Suprapubic skin (tissue), 4 donors: ENCODE measurements around the gene PIN1. TPM values are rescaled to one million over a fixed set of nuclear protein-coding genes. Genes with fewer than 3 reads are reported as not detected.
"Not testable (repeated sequence)": the region's sequence is repeated elsewhere in the genome, so short reads cannot be mapped to it uniquely, and the experiment has no call there.

ENCODE experiments used
- DNase-seq, 2 donors: peaks; one replicate each; pipeline ENCODE4 v3.0.0-alpha.2; 2019; ENCODE audit warnings: low spot score in 2 of 2
- H3K27ac ChIP-seq: fragments of 200-600 bp; sonication (generic); one replicate; pipeline ENCODE4 v1.5.1; 2019
- H3K27me3 ChIP-seq: fragments of 200-600 bp; sonication (generic); one replicate; pipeline ENCODE4 v1.5.1; 2019
- H3K36me3 ChIP-seq: fragments of 200-600 bp; sonication (generic); one replicate; pipeline ENCODE4 v1.5.1; 2019
- H3K4me1 ChIP-seq: fragments of 200-600 bp; sonication (generic); one replicate; pipeline ENCODE4 v1.5.1; 2019
- H3K4me3 ChIP-seq: fragments of 200-600 bp; sonication (generic); one replicate; pipeline ENCODE4 v1.5.1; 2019; ENCODE audit warnings: mild to moderate bottlenecking
- H3K9me3 ChIP-seq: fragments of 200-600 bp; sonication (generic); one replicate; pipeline ENCODE4 v1.5.1; 2019
- EP300 ChIP-seq: sonication (generic); formaldehyde crosslinking; IDR thresholded peaks from one replicate; pipeline ENCODE4 v1.6.1; 2017; ENCODE audit warnings: antibody characterized with exemption
- POLR2A ChIP-seq, 2 donors: fragments of 450-650 bp; IDR thresholded peaks; one replicate each; pipeline ENCODE4 v1.6.1; 2017; ENCODE audit warnings: antibody characterized with exemption in 2 of 2, mild to moderate bottlenecking in 2 of 2, moderate library complexity in 2 of 2
- POLR2AphosphoS5 ChIP-seq, 3 donors: sonication (generic); formaldehyde crosslinking; IDR thresholded peaks; one replicate each; pipeline ENCODE4 v1.6.1; 2017; ENCODE audit warnings: antibody characterized with exemption in 3 of 3
- WGBS: methylation state at CpG from one replicate; pipeline ENCODE4 v1.1.5; 2018; 5-methylcytosine and 5-hydroxymethylcytosine counted together
- total RNA-seq, 4 donors: library from RNA; depleted of rRNA; stranded (reverse); fragments of >200 nt; gene quantifications; one replicate each; pipeline ENCODE4 v1.1.0, GENCODE V29; 2016
- TF ChIP-seq, protein P1 (sequence below), 2 donors: fragments of 200-600 bp in 1 of 2; fragments of 450-650 bp in 1 of 2; sonication (generic) in 1 of 2; IDR thresholded peaks; one replicate each; pipeline ENCODE4 v1.5.1; 2016 to 2019; ENCODE audit warnings: antibody characterized with exemption in 2 of 2, mild to moderate bottlenecking in 1 of 2, moderate library complexity in 1 of 2

The PIN1 gene
- 10 to 100 TPM; 60.5 to 75.9 (median 65.8) TPM for total RNA-seq

DNA sequence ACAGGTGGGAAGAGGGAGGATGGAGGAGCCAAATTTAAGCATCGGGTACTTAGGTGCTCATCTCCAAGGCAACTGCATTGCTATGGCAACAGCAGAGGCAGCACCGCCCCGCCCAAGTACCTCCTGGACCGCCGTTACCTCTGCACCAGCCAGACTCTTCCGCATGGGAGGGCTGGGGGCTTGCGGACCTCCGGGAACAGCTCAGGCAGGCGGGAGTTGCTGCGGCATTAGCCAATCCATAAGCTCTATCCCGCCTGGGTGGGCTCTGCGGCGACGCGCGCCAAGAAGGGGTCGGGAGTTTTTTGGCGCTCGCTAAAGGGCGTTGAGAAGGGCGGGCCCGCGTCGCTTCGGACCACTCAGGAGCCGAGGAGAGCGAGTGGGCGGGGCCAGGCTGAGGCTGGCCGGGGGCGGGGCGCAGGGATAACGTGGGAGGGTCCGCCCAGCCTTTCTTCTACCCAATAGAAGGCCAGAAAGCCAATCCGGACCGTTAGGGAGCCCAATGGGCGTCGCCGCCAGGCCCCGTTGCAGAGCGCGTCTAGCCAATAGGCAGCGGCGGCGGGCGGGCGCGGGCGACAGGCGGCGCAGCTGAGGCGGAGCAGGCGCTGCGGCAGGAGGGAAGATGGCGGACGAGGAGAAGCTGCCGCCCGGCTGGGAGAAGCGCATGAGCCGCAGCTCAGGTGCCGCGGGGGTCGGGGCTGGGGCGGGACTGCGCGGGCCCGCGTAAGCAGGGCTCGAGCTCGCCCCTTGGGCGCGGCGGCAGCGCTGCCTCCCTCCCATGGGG lies at the start of gene PIN1:
PIN1 (plus strand) TSS at position 593 of the 781 bp plus-strand sequence; CDS start at position 620, 27 bp downstream.
- Histone ChIP-seq H3K4me1 (peaks cover 18% of the 10 kb centered on the region), H3K9me3 (no peaks in the 10 kb centered on the region), H3K27me3 (no peaks in the 10 kb centered on the region), H3K4me3 (peak within 1 kb of the TSS; percentile 87), H3K36me3 (peaks cover 24% of the 10 kb centered on the region), H3K27ac (peak within 1 kb of the TSS; percentile 46)
- WGBS: 2% methylated on average over 9 of the region's 73 CpGs
- TF ChIP-seq, protein P1, sequence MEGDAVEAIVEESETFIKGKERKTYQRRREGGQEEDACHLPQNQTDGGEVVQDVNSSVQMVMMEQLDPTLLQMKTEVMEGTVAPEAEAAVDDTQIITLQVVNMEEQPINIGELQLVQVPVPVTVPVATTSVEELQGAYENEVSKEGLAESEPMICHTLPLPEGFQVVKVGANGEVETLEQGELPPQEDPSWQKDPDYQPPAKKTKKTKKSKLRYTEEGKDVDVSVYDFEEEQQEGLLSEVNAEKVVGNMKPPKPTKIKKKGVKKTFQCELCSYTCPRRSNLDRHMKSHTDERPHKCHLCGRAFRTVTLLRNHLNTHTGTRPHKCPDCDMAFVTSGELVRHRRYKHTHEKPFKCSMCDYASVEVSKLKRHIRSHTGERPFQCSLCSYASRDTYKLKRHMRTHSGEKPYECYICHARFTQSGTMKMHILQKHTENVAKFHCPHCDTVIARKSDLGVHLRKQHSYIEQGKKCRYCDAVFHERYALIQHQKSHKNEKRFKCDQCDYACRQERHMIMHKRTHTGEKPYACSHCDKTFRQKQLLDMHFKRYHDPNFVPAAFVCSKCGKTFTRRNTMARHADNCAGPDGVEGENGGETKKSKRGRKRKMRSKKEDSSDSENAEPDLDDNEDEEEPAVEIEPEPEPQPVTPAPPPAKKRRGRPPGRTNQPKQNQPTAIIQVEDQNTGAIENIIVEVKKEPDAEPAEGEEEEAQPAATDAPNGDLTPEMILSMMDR (IDR thresholded peaks at IDR 0.05): peak; percentile 24 to 96
- TF ChIP-seq POLR2AphosphoS5 (IDR thresholded peaks at IDR 0.05) (peak in 2 of 3 donors; percentile 41 to 47), EP300 (no peak), POLR2A (IDR thresholded peaks at IDR 0.05) (peak in 1 of 2 donors; percentile 13)
- peak; percentile 99 for DNase-seq

DNA sequence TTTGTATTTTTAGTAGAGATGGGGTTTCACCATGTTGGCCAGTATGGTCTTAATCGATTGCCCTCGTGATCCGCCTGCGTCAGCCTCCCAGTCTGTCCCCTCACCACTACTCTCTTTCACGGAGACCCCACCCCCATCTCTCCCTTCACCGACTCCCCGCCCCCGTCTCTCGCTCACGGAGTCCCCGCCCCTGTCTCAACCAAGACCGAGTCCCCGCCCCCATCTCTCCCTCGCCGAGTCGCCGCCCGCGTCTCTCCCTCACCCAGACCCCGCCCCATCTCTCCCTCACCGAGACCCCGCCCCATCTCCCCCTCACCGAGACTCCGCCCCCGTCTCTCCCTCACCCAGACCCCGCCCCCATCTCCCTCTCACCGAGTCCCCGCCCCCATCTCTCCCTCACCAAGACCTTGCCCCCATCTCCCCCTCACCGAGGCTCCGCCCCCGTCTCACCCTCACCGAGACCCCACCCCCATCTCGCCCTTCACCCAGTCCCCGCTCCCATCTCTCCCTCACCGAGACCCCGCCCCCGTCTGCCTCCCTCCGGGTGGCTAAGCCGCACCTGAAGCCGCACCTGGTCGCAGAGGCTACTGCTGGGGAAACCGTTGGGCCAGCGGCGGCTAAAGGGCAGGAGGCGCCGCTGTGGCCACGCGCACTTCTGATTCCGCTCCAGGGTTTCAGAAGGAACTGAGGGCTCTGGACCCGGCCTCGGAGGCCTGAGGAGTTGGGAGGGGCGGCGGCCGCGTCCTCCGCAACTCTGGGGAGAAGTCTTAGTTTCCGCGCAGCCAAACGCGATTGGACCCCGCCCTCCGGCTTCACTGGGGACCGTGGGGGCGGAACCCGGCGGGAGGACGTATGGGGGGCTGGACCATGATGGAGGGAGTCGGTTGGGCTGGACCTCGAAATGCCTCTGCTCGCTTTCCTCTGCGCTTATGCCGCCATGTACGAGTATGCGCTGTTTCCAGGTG lies 49.5 kb upstream of the PIN1 start:
- Histone ChIP-seq H3K36me3 (no peaks in the 10 kb centered on the region), H3K27me3 (no peaks in the 10 kb centered on the region), H3K4me1 (peaks cover 8% of the 10 kb centered on the region), H3K27ac (peak overlapping the region; percentile 91), H3K4me3 (peak overlapping the region; percentile 55), H3K9me3 (no peaks in the 10 kb centered on the region)
- 2% methylated on average over 70 of the region's 74 CpGs for WGBS
- TF ChIP-seq, protein P1 (IDR thresholded peaks at IDR 0.05): no peak
- TF ChIP-seq EP300: no peak
- peak; percentile 62 to 86 for TF ChIP-seq POLR2A (IDR thresholded peaks at IDR 0.05)
- TF ChIP-seq POLR2AphosphoS5 (IDR thresholded peaks at IDR 0.05): peak; percentile 0 to 73 (median 38)
- peak; percentile 99 for DNase-seq

DNA sequence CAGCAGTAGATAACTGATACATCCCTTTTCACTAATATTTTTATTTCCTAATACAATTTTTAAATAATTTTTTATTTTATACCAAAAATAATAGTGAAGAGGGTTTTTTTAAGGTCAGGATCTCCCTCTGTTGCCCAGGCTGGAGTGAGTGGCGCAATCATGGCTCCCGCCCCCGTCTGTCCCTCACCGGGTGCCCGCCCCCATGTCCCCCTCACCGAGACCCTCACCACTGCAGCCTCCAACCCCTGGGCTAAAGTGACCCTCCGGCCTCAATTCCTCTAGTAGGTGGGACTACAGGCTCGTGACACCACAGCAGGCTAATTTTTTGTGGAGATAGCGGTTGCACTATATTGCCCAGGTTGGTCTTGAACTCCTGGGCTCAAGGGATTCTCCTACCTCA lies 48.8 kb upstream of the PIN1 start:
- Histone ChIP-seq H3K27ac (peak overlapping the region; percentile 91), H3K9me3 (no peaks in the 10 kb centered on the region), H3K36me3 (no peaks in the 10 kb centered on the region), H3K4me3 (peak overlapping the region; percentile 55), H3K4me1 (peaks cover 12% of the 10 kb centered on the region), H3K27me3 (no peaks in the 10 kb centered on the region)
- 57% methylated on average over 9 of the region's 9 CpGs for WGBS
- peak in 1 of 2 donors; percentile 74 for DNase-seq
- no peak for TF ChIP-seq POLR2A (IDR thresholded peaks at IDR 0.05)
- TF ChIP-seq POLR2AphosphoS5 (IDR thresholded peaks at IDR 0.05): no peak
- TF ChIP-seq, protein P1 (IDR thresholded peaks at IDR 0.05): no peak
- no peak for TF ChIP-seq EP300

DNA sequence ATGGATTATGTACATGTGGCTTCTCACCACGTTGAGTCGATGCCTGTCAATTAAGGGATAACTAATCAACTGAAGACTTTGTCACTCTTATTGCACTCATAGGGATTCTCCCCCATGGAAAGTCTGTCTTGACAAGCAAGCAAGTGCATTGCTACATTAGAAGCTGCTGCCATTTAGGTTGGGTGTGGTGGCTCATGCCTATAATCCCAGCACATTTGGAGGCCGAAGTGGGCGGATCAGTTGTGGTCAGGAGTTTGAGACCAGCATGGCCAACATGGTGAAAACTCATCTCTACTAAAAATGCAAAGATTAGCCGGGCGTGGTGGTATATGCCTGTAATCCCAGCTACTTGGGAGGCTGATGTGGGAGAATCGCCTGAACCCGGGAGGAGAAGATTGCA lies 48.3 kb upstream of the PIN1 start:
- Histone ChIP-seq H3K4me3 (no peak overlapping the region), H3K9me3 (no peaks in the 10 kb centered on the region), H3K27ac (no peak overlapping the region), H3K4me1 (peaks cover 15% of the 10 kb centered on the region), H3K27me3 (no peaks in the 10 kb centered on the region), H3K36me3 (no peaks in the 10 kb centered on the region)
- WGBS: 89% methylated on average over 8 of the region's 8 CpGs
- TF ChIP-seq EP300 (no peak), POLR2AphosphoS5 (IDR thresholded peaks at IDR 0.05) (no peak), POLR2A (IDR thresholded peaks at IDR 0.05) (no peak)
- TF ChIP-seq, protein P1 (IDR thresholded peaks at IDR 0.05): no peak
- no peak for DNase-seq

DNA sequence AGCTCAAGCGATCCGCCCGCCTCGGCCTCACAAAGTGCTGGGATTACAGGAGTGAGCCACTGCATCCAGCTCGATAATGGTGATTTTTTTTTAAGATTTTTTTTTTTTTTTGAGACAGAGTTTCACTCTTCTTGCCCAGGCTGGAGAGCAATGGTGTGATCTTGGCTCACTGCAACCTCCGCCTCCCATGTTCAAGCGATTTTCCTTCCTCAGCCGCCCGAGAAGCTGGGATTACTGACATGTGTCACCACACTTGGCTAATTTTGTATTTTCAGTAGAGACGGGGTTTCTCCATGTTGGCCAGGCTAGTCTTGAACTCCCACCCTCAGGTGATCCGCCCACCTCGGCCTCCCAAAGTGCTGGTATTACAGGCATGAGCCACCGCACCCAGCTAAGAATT lies 46.5 kb upstream of the PIN1 start:
- H3K36me3 ChIP-seq, DNase-seq, H3K27me3 ChIP-seq, H3K4me3 ChIP-seq, H3K9me3 ChIP-seq, H3K27ac ChIP-seq: not testable (repeated sequence)
- 91% methylated on average over 13 of the region's 13 CpGs for WGBS
- peaks cover 19% of the 10 kb centered on the region for H3K4me1 ChIP-seq
